Kidney epithelial cell (primary cell): Measurements from ENCODE around the gene ADSS1. TPM values are rescaled to one million over a fixed set of nuclear protein-coding genes. Genes with fewer than 3 reads are reported as not detected.

ENCODE experiments used
- DNase-seq: peaks from one replicate; pipeline ENCODE4 v3.0.0-alpha.2; 2010; ENCODE audit warnings: low read depth
- H3K27me3 ChIP-seq: 2 replicates; pipeline ENCODE4 v1.6.0; 2011; ENCODE audit warnings: low read length; ENCODE audit not compliant: control insufficient read depth, insufficient read depth
- H3K36me3 ChIP-seq: 2 replicates; pipeline ENCODE4 v1.5.1; 2011; ENCODE audit warnings: low read length; ENCODE audit not compliant: control insufficient read depth, insufficient read depth
- H3K4me3 ChIP-seq: 2 replicates; pipeline ENCODE4 v1.5.1; 2011; ENCODE audit warnings: low read depth, mild to moderate bottlenecking, control low read depth, low read length
- total RNA-seq: library from RNA; depleted of rRNA; stranded (reverse); fragments of >200 nt; gene quantifications from 2 replicates; pipeline ENCODE4 v1.2.3, GENCODE V29; 2015
- TF ChIP-seq, protein P1 (sequence below): IDR thresholded peaks from 2 replicates; pipeline ENCODE4 v1.5.1; 2011; ENCODE audit warnings: mild to moderate bottlenecking, moderate library complexity, low read length, control low read depth, inconsistent platforms; ENCODE audit not compliant: insufficient read depth, poor library complexity, severe bottlenecking

The ADSS1 gene
- total RNA-seq, 1 donor from 2014 or later = 10.3 TPM

DNA sequence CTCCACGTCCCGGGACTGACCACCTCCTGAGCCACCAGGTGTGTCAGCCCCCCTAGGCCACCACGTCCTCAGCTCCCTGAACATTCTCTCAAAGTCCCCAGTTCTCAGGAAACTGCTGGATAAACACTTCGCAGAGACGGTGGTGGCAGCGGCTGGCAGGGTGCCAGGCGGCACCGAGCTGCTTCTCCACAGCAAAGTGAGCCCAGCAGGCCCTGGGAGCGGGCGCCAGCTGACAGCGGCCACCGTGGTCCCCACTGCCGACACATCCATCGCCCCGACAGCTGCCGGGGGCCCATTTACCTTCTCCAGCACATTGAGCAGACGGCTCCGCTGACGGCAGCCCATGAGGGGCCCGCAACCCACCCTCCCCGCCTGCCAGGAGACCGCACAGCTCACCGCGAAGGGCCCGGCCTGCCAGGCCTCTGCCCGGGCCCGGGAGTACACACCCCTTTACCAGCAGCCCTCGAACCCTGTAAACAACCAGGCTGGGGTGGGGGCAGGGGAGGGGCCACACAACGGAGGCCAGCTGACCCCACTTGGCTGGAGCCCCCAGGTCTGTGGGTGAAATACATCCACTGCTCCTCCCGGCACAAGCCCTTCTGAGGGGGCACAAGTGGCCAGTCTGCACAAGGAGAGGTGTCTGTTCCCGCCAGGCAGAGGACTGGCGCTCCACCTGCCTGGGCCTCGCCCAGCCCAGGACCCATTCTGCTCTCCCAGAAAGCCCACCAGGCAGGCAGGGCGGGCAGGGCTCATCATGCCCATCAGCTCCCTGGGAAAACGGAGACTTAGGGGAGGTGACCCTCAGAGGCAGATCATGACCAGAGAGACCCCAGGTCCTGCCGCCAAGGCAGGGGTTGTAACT, 61.0 kb downstream of the ADSS1 start:
- TF ChIP-seq, protein P1, sequence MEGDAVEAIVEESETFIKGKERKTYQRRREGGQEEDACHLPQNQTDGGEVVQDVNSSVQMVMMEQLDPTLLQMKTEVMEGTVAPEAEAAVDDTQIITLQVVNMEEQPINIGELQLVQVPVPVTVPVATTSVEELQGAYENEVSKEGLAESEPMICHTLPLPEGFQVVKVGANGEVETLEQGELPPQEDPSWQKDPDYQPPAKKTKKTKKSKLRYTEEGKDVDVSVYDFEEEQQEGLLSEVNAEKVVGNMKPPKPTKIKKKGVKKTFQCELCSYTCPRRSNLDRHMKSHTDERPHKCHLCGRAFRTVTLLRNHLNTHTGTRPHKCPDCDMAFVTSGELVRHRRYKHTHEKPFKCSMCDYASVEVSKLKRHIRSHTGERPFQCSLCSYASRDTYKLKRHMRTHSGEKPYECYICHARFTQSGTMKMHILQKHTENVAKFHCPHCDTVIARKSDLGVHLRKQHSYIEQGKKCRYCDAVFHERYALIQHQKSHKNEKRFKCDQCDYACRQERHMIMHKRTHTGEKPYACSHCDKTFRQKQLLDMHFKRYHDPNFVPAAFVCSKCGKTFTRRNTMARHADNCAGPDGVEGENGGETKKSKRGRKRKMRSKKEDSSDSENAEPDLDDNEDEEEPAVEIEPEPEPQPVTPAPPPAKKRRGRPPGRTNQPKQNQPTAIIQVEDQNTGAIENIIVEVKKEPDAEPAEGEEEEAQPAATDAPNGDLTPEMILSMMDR = no peak
- Histone ChIP-seq H3K36me3 (no peaks in the 10 kb centered on the region), H3K27me3 (no peaks in the 10 kb centered on the region), H3K4me3 (no peak overlapping the region)
- DNase-seq = no peak

DNA sequence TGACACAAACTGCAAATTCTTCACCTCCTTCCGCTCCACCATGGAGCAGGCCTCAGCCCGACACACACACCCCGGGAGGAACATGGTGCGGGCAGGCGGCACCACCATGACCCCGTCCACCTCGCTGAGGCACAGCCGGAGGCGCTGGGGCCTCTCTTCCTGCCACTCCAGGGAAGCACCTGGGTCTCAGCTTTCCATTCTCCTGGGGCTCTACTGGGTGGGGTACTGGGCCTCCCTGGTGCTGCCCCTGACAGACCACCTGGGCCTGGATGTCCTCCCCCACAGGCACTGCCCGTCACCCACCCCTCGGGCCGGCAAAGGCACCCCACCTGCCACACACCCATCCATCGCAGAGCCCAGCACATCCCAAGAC, 61.7 kb downstream of the ADSS1 start:
- Histone ChIP-seq H3K4me3 (no peak overlapping the region), H3K36me3 (no peaks in the 10 kb centered on the region), H3K27me3 (no peaks in the 10 kb centered on the region)
- TF ChIP-seq, protein P1 = no peak
- no peak for DNase-seq

DNA sequence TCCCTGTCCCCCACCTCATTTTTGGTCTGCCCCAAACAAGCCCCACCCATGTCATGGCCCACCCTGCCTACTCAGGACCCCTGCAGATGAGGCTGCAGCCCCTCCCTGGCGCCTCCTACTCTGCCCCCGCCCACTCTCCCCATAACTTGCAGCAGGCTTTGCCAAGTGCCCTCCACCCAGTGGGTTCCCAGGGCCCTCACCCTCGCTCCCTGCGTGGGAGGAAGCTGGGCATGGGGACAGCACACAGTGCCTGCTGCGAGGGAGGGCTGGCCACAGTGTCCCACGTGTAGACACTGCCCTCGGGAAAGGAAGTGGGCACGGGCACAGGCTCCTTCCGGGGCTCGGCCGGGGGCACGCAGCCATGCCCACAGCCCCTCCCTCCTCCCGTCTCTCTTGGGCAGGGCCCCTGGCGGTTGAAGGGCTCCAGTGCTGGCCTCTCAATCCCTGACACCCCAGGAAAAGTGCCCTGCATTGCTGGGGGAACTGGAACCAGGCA, 62.1 kb downstream of the ADSS1 start:
- H3K36me3 ChIP-seq = no peaks in the 10 kb centered on the region
- no peak overlapping the region for H3K4me3 ChIP-seq
- DNase-seq = no peak
- H3K27me3 ChIP-seq = no peaks in the 10 kb centered on the region
- TF ChIP-seq, protein P1 = no peak

DNA sequence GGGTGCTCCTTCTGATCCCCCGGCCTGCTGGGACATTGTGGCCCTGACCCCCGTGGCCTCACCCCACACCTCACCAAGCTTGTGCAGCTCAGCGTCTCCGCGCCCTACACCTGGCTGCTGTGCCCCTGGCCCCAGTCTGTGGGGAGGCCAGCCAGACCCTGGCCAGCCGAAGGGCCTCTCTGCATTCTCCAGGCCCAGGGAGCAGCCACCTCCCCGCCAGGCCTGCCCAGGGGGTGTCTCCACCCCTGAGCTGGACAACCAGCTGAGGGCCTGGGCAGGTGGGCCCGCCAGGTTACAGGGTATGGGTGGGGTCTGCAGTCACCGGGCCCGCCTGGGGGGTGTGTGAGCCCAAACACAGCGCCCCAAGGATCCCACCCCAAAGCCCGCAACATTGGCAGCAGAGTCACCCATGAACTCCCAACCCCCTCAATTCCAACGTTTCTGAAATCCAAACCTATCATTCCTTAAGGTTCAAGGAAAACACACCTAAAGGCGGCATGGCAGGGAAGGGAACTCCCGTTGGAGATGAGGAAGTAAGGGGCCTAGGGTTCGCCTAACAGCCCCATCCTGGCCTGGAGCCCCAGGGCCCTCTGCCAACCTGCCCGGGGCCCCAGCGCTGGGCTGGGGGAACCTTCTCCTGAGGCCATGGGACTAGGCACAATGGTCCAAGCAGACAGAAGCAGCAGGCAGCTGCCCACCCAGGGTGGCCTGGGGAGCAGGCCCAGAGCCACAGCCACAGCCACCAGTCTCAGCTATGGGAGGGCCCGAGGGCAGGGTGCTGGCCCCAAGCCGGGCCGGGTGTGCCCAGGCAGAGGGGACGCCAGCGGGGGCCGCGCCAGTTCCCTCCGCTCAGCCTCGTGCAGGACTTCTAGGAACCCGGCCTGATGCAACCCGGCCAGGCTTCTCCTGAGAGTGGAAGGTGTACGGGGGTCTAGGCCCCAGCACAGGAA, 63.0 kb downstream of the ADSS1 start:
- H3K27me3 ChIP-seq = no peaks in the 10 kb centered on the region
- TF ChIP-seq, protein P1 = no peak
- H3K36me3 ChIP-seq = no peaks in the 10 kb centered on the region
- H3K4me3 ChIP-seq = no peak overlapping the region
- DNase-seq = no peak

DNA sequence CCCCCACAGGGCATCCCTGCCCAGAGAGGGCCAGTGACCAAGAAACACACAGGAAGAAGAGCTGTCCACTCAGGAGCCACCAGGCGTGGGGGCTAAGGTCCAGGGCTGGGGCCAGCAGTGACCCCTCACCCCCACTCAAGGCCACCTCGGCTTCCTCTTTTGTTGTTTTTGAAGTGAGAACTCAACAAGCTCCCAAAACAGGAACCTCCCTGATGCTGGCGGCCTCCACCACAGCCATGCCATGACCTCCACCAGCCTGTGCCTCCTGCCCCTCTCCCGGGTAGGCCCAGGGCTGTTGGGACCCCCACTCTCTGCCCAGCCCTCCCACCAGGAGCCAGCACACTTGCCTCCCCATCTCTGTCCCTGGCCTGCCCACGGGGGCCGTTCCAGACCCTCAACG, 63.7 kb downstream of the ADSS1 start:
- Histone ChIP-seq H3K4me3 (no peak overlapping the region), H3K27me3 (no peaks in the 10 kb centered on the region), H3K36me3 (no peaks in the 10 kb centered on the region)
- TF ChIP-seq, protein P1 = no peak
- no peak for DNase-seq
